Measurements from ENCODE around the gene GSDME. TPM values are rescaled to one million over a fixed set of nuclear protein-coding genes. Genes with fewer than 3 reads are reported as not detected.
"Not testable (repeated sequence)": the region's sequence is repeated elsewhere in the genome, so short reads cannot be mapped to it uniquely, and the experiment has no call there.

The GSDME gene
- polyA plus RNA-seq, 2 donors, result 1.1 to 3.4 TPM

DNA sequence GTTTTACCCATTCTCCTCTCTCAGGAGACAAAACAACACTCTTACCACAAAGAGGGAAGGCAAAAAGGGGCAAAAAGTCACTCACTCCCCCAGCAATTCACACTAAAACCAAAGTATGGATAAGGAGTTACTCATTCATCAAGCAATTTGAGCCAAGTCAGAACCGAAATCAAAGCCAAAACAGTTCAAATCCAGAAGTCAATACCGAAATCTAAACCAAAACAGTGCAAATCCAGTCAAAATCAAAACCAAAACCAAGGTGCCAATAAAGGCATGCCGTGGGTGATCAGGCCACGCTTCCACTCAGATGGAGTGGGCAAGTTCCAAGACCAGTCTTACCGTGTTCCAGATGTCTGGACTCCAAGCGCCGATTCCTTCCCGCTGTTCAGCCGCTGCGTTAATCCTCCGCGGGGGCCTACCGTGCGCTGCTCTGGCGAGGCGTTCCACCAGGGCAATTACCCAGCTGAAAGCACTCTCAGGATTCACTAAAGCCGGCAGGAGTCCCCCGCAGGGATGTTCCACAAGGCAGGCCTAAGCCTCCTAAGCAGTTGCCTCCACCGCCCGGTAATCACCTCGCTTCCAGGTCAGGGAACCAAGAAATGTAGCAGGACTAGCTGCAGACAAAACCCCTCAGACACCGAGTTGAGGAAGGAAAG lies 37.6 kb upstream of the GSDME start:
- not testable (repeated sequence) for H3K27me3 ChIP-seq (ENCODE audit: control insufficient read depth in 1 of 2, insufficient read depth in 2 of 2, low read length in 2 of 2); H3K27ac ChIP-seq (ENCODE audit: low read depth in 2 of 2, low read length in 1 of 2); H3K9me3 ChIP-seq (ENCODE audit: control insufficient read depth in 2 of 2, insufficient read depth in 1 of 2, low read depth in 1 of 2, low read length in 1 of 2); H3K4me3 ChIP-seq (ENCODE audit: low read depth in 1 of 2, low read length in 2 of 2); H3K36me3 ChIP-seq (ENCODE audit: control insufficient read depth in 2 of 2, insufficient read depth in 2 of 2, low read length in 1 of 2); H3K4me1 ChIP-seq (ENCODE audit: control insufficient read depth in 2 of 2, insufficient read depth in 2 of 2, low read length in 1 of 2)
- WGBS, 2 donors, result 94 to 95% methylated on average over 22 of the region's 22 CpGs

DNA sequence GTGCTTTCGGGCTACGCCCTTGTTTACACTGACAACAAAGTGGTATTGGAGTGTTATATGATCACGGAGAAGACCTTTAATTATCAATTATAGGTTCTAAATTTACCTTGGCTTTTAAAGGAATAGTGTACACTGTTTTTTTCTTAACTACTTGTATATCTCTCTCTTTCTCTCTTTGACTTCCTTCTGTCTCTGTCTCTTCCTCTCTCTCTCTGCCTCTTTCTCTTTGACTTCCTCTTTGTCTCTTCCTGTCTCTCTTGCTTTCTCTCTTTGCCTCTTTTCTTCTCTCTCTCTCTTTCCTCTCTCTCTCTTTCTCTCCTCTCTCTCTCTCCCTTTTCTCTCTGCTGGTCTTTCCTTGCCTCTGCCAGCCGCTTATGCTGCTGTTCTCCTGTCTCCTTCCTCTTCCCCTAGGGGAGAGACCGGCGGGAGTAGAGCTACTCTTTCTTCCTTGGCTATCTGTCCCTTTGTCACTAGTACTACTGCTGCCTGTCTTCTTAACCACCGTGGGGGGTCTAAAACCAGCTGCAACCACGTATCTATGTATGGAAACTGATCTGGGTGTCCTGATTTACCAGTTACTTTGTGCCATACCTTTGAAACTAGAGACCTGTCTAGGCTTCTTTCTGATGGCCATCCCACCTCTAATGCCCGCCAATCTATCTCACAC lies 36.9 kb upstream of the GSDME start:
- Histone ChIP-seq H3K27me3 (ENCODE audit: control insufficient read depth in 1 of 2, insufficient read depth in 2 of 2, low read length in 2 of 2) (no peaks in the 10 kb centered on the region), H3K36me3 (ENCODE audit: control insufficient read depth in 2 of 2, insufficient read depth in 2 of 2, low read length in 1 of 2) (peaks cover 2 to 3% of the 10 kb centered on the region in 2 donors), H3K4me1 (ENCODE audit: control insufficient read depth in 2 of 2, insufficient read depth in 2 of 2, low read length in 1 of 2) (no peaks in the 10 kb centered on the region), H3K9me3 (ENCODE audit: control insufficient read depth in 2 of 2, insufficient read depth in 1 of 2, low read depth in 1 of 2, low read length in 1 of 2) (peaks cover 0 to 2% of the 10 kb centered on the region in 2 donors), H3K27ac (ENCODE audit: low read depth in 2 of 2, low read length in 1 of 2) (no peak overlapping the region), H3K4me3 (ENCODE audit: low read depth in 1 of 2, low read length in 2 of 2) (no peak overlapping the region)
- 74 to 77% methylated on average over 9 of the region's 9 CpGs for WGBS, 2 donors

GRCh38 chr7:24788961-24789576 lies 31.8 kb upstream of the GSDME start:
- 95 to 96% methylated on average over 10 of the region's 10 CpGs for WGBS, 2 donors
- Histone ChIP-seq H3K27me3 (ENCODE audit: control insufficient read depth in 1 of 2, insufficient read depth in 2 of 2, low read length in 2 of 2) (no peaks in the 10 kb centered on the region), H3K4me1 (ENCODE audit: control insufficient read depth in 2 of 2, insufficient read depth in 2 of 2, low read length in 1 of 2) (no peaks in the 10 kb centered on the region), H3K27ac (ENCODE audit: low read depth in 2 of 2, low read length in 1 of 2) (no peak overlapping the region), H3K36me3 (ENCODE audit: control insufficient read depth in 2 of 2, insufficient read depth in 2 of 2, low read length in 1 of 2) (no peaks in the 10 kb centered on the region), H3K9me3 (ENCODE audit: control insufficient read depth in 2 of 2, insufficient read depth in 1 of 2, low read depth in 1 of 2, low read length in 1 of 2) (peaks cover 0 to 3% of the 10 kb centered on the region in 2 donors), H3K4me3 (ENCODE audit: low read depth in 1 of 2, low read length in 2 of 2) (no peak overlapping the region)

DNA sequence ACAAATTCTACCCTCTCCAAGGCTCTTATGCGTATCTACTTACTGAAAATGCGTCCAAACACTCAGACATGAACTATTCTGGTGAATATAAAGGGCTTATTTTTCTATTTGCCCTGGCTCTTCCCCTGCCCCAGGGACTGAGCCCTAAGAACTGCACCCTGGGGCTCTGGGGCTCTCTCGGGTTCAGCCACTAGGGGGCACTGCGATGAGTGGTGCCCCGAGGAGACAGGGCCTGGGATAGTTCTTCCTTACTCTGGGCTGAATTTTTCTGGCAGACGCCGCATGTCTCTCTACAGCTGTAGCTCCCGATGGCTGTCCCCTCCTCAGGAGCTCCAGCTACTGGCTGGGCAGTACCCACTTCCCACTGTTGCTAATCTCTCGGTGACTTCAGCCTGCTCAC lies 30.8 kb upstream of the GSDME start:
- no peaks in the 10 kb centered on the region for H3K4me1 ChIP-seq (ENCODE audit: control insufficient read depth in 2 of 2, insufficient read depth in 2 of 2, low read length in 1 of 2)
- H3K36me3 ChIP-seq (ENCODE audit: control insufficient read depth in 2 of 2, insufficient read depth in 2 of 2, low read length in 1 of 2), result no peaks in the 10 kb centered on the region
- H3K9me3 ChIP-seq (ENCODE audit: control insufficient read depth in 2 of 2, insufficient read depth in 1 of 2, low read depth in 1 of 2, low read length in 1 of 2), result peaks cover 0 to 3% of the 10 kb centered on the region in 2 donors
- no peak overlapping the region for H3K27ac ChIP-seq (ENCODE audit: low read depth in 2 of 2, low read length in 1 of 2)
- WGBS, 2 donors, result 96 to 97% methylated on average over 9 of the region's 9 CpGs
- H3K4me3 ChIP-seq (ENCODE audit: low read depth in 1 of 2, low read length in 2 of 2), result no peak overlapping the region
- H3K27me3 ChIP-seq (ENCODE audit: control insufficient read depth in 1 of 2, insufficient read depth in 2 of 2, low read length in 2 of 2), result no peaks in the 10 kb centered on the region

DNA sequence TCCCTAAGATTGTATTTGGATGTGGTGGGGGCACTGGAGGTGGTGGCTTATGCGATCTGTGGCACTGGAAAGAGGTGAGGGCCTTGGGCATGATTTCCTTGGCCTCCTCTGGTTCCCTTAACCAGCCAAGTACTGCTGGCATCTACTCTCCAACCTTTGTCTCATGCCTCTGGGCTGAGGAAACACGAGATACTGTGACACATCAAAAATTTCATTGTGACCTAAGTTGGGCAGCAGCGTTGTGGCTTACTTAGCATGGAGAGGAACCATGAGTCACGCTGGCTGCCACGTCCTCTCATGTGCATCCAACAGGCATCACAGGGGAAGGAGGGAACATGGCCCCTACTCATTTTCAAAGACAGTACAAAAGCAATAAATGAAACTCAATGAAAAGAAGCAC lies 29.7 kb upstream of the GSDME start:
- H3K4me1 ChIP-seq (ENCODE audit: control insufficient read depth in 2 of 2, insufficient read depth in 2 of 2, low read length in 1 of 2), result no peaks in the 10 kb centered on the region
- no peaks in the 10 kb centered on the region for H3K36me3 ChIP-seq (ENCODE audit: control insufficient read depth in 2 of 2, insufficient read depth in 2 of 2, low read length in 1 of 2)
- no peaks in the 10 kb centered on the region for H3K27me3 ChIP-seq (ENCODE audit: control insufficient read depth in 1 of 2, insufficient read depth in 2 of 2, low read length in 2 of 2)
- H3K9me3 ChIP-seq (ENCODE audit: control insufficient read depth in 2 of 2, insufficient read depth in 1 of 2, low read depth in 1 of 2, low read length in 1 of 2), result peaks cover 0 to 3% of the 10 kb centered on the region in 2 donors
- WGBS, 2 donors, result 59 to 61% methylated on average over 5 of the region's 5 CpGs
- no peak overlapping the region for H3K4me3 ChIP-seq (ENCODE audit: low read depth in 1 of 2, low read length in 2 of 2)
- H3K27ac ChIP-seq (ENCODE audit: low read depth in 2 of 2, low read length in 1 of 2), result no peak overlapping the region

- Histone ChIP-seq H3K4me1 (ENCODE audit: control insufficient read depth in 2 of 2, insufficient read depth in 2 of 2, low read length in 1 of 2) (no peaks in the 10 kb centered on the region), H3K27ac (ENCODE audit: low read depth in 2 of 2, low read length in 1 of 2) (no peak overlapping the region), H3K27me3 (ENCODE audit: control insufficient read depth in 1 of 2, insufficient read depth in 2 of 2, low read length in 2 of 2) (no peaks in the 10 kb centered on the region), H3K9me3 (ENCODE audit: control insufficient read depth in 2 of 2, insufficient read depth in 1 of 2, low read depth in 1 of 2, low read length in 1 of 2) (peaks cover 0 to 3% of the 10 kb centered on the region in 2 donors), H3K4me3 (ENCODE audit: low read depth in 1 of 2, low read length in 2 of 2) (no peak overlapping the region), H3K36me3 (ENCODE audit: control insufficient read depth in 2 of 2, insufficient read depth in 2 of 2, low read length in 1 of 2) (no peaks in the 10 kb centered on the region)
- WGBS, 2 donors, result 89% methylated on average over 4 of the region's 4 CpGs
These were observed 29.0 kb upstream of the GSDME start for GRCh38 chr7:24786306-24786705.

DNA sequence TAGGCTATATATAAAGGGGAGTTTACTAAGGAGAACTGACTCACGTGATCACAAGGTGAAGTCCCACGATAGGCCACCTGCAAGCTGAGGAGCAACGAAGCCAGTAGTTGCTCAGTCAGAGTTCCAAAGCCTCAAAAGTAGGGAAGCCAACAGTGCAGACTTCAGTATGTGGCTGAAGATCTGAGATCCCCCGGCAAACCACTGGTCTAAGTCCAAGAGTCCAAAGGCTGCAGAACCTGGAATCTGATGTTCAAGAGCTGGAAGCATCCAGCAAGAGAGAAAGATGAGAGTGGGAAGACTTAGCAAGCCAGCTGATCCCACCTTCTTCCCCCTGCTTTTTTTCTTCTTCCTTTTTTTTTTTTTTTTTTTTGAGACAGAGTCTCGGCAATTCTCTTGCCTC lies 27.0 kb upstream of the GSDME start:
- peaks cover 0 to 3% of the 10 kb centered on the region in 2 donors for H3K9me3 ChIP-seq (ENCODE audit: control insufficient read depth in 2 of 2, insufficient read depth in 1 of 2, low read depth in 1 of 2, low read length in 1 of 2)
- H3K4me3 ChIP-seq (ENCODE audit: low read depth in 1 of 2, low read length in 2 of 2), result no peak overlapping the region
- H3K27ac ChIP-seq (ENCODE audit: low read depth in 2 of 2, low read length in 1 of 2), result no peak overlapping the region
- 86 to 95% methylated on average over 5 of the region's 5 CpGs for WGBS, 2 donors
- H3K36me3 ChIP-seq (ENCODE audit: control insufficient read depth in 2 of 2, insufficient read depth in 2 of 2, low read length in 1 of 2), result no peaks in the 10 kb centered on the region
- no peaks in the 10 kb centered on the region for H3K4me1 ChIP-seq (ENCODE audit: control insufficient read depth in 2 of 2, insufficient read depth in 2 of 2, low read length in 1 of 2)
- no peaks in the 10 kb centered on the region for H3K27me3 ChIP-seq (ENCODE audit: control insufficient read depth in 1 of 2, insufficient read depth in 2 of 2, low read length in 2 of 2)

GRCh38 chr7:24783698-24784097 lies 26.4 kb upstream of the GSDME start:
- Histone ChIP-seq H3K27me3 (ENCODE audit: control insufficient read depth in 1 of 2, insufficient read depth in 2 of 2, low read length in 2 of 2) (no peaks in the 10 kb centered on the region), H3K9me3 (ENCODE audit: control insufficient read depth in 2 of 2, insufficient read depth in 1 of 2, low read depth in 1 of 2, low read length in 1 of 2) (no peaks in the 10 kb centered on the region), H3K4me1 (ENCODE audit: control insufficient read depth in 2 of 2, insufficient read depth in 2 of 2, low read length in 1 of 2) (peaks cover 0 to 2% of the 10 kb centered on the region in 2 donors), H3K27ac (ENCODE audit: low read depth in 2 of 2, low read length in 1 of 2) (no peak overlapping the region), H3K4me3 (ENCODE audit: low read depth in 1 of 2, low read length in 2 of 2) (no peak overlapping the region), H3K36me3 (ENCODE audit: control insufficient read depth in 2 of 2, insufficient read depth in 2 of 2, low read length in 1 of 2) (no peaks in the 10 kb centered on the region)
- 76 to 83% methylated on average over 2 of the region's 2 CpGs for WGBS, 2 donors

- Histone ChIP-seq H3K4me1 (ENCODE audit: control insufficient read depth in 2 of 2, insufficient read depth in 2 of 2, low read length in 1 of 2) (peaks cover 0 to 2% of the 10 kb centered on the region in 2 donors), H3K36me3 (ENCODE audit: control insufficient read depth in 2 of 2, insufficient read depth in 2 of 2, low read length in 1 of 2) (no peaks in the 10 kb centered on the region), H3K27ac (ENCODE audit: low read depth in 2 of 2, low read length in 1 of 2) (no peak overlapping the region), H3K27me3 (ENCODE audit: control insufficient read depth in 1 of 2, insufficient read depth in 2 of 2, low read length in 2 of 2) (no peaks in the 10 kb centered on the region), H3K4me3 (ENCODE audit: low read depth in 1 of 2, low read length in 2 of 2) (no peak overlapping the region), H3K9me3 (ENCODE audit: control insufficient read depth in 2 of 2, insufficient read depth in 1 of 2, low read depth in 1 of 2, low read length in 1 of 2) (no peaks in the 10 kb centered on the region)
- WGBS, 2 donors, result 84 to 86% methylated on average over 4 of the region's 4 CpGs
These were observed 23.8 kb upstream of the GSDME start for GRCh38 chr7:24781106-24781505.
